Tibial artery (tissue), 4 donors: ENCODE data around the gene APLP2.

ENCODE experiments used
- DNase-seq, 2 donors: peaks; one replicate each; pipeline ENCODE4 v3.0.0-alpha.2; 2019
- H3K27ac ChIP-seq, 2 donors: fragments of 200-600 bp; sonication (generic) in 1 of 2; 1 replicate in 1 of 2; 2 replicates in 1 of 2; pipeline ENCODE4 v1.5.1; 2018 to 2019; ENCODE audit warnings: mild to moderate bottlenecking in 1 of 2
- H3K27me3 ChIP-seq, 2 donors: fragments of 200-600 bp; sonication (generic) in 1 of 2; one replicate each; pipeline versions ENCODE4 v1.5.1 to v1.6.0; 2016 to 2019
- H3K36me3 ChIP-seq, 3 donors: fragments of 200-600 bp; sonication (generic) in 2 of 3; one replicate each; pipeline ENCODE4 v1.5.1; 2016 to 2019; ENCODE audit warnings: mild to moderate bottlenecking in 2 of 3
- H3K4me1 ChIP-seq, 4 donors: fragments of 200-600 bp; sonication (generic) in 2 of 4; 1 replicate in 3 of 4; 2 replicates in 1 of 4; pipeline ENCODE4 v1.5.1; 2016 to 2019
- H3K4me3 ChIP-seq, 2 donors: fragments of 200-600 bp; sonication (generic) in 1 of 2; 1 replicate in 1 of 2; 2 replicates in 1 of 2; pipeline ENCODE4 v1.5.1; 2018 to 2019; ENCODE audit warnings: mild to moderate bottlenecking in 2 of 2
- H3K9me3 ChIP-seq, 3 donors: fragments of 200-600 bp; sonication (generic) in 1 of 3; one replicate each; pipeline ENCODE4 v1.5.1; 2016 to 2019
- CTCF ChIP-seq, 2 experiments: fragments of 200-600 bp in 1 of 2; fragments of 450-650 bp in 1 of 2; IDR thresholded peaks; one replicate each; pipeline ENCODE4 v1.5.1; 2017 to 2019; ENCODE audit warnings: antibody characterized with exemption in 2 of 2, mild to moderate bottlenecking in 1 of 2, moderate library complexity in 1 of 2
- intact Hi-C: fragments of 100-400 bp; cut with DNase I; formaldehyde crosslinking; loops from one replicate; pipeline ENCODE4 v1.15.0; 2023; ENCODE audit warnings: low total_unique reads

APLP2 gene

GRCh38 chr11:130085671-130086290 is 16.1 kb downstream of the APLP2 start:
- TF ChIP-seq CTCF (IDR thresholded peaks at IDR 0.05) = no peak
- H3K27me3 ChIP-seq = no peaks in the 10 kb centered on the region
- H3K4me3 ChIP-seq = no peak overlapping the region
- no peaks in the 10 kb centered on the region for H3K9me3 ChIP-seq
- H3K27ac ChIP-seq = no peak overlapping the region
- peaks cover 0 to 20% (median 7%) of the 10 kb centered on the region in 4 donors for H3K4me1 ChIP-seq
- H3K36me3 ChIP-seq = no peaks in the 10 kb centered on the region
- DNase-seq = no peak
- intact Hi-C loops = no loop called here

- no peaks in the 10 kb centered on the region for H3K27me3 ChIP-seq
- peaks cover 0 to 20% (median 7%) of the 10 kb centered on the region in 4 donors for H3K4me1 ChIP-seq
Measured at GRCh38 chr11:130086669-130087068, 17.0 kb downstream of the APLP2 start.

GRCh38 chr11:130087294-130087926 is 17.7 kb downstream of the APLP2 start:
- H3K36me3 ChIP-seq = no peaks in the 10 kb centered on the region
- H3K27ac ChIP-seq = no peak overlapping the region
- no peak overlapping the region for H3K4me3 ChIP-seq
- peaks cover 0 to 20% (median 7%) of the 10 kb centered on the region in 4 donors for H3K4me1 ChIP-seq
- intact Hi-C loops = no loop called here
- H3K9me3 ChIP-seq = no peaks in the 10 kb centered on the region
- no peaks in the 10 kb centered on the region for H3K27me3 ChIP-seq
- DNase-seq = no peak
- no peak for TF ChIP-seq CTCF (IDR thresholded peaks at IDR 0.05)

More at GRCh38 chr11:130086669-130087068, 17.0 kb downstream of the APLP2 start:
- H3K36me3 ChIP-seq = no peaks in the 10 kb centered on the region
- TF ChIP-seq CTCF (IDR thresholded peaks at IDR 0.05) = no peak
- no peak for DNase-seq
- H3K4me3 ChIP-seq = no peak overlapping the region
- no peak overlapping the region for H3K27ac ChIP-seq
- intact Hi-C loops = no loop called here
- H3K9me3 ChIP-seq = no peaks in the 10 kb centered on the region

- no peak for DNase-seq
- no peak overlapping the region for H3K27ac ChIP-seq
- H3K4me3 ChIP-seq = no peak overlapping the region
- no peak for TF ChIP-seq CTCF (IDR thresholded peaks at IDR 0.05)
- intact Hi-C loops = no loop called here
- peaks cover 0 to 20% (median 7%) of the 10 kb centered on the region in 4 donors for H3K4me1 ChIP-seq
- no peaks in the 10 kb centered on the region for H3K36me3 ChIP-seq
- H3K27me3 ChIP-seq = no peaks in the 10 kb centered on the region
- H3K9me3 ChIP-seq = no peaks in the 10 kb centered on the region
Measured at GRCh38 chr11:130088217-130088616, 18.5 kb downstream of the APLP2 start.

GRCh38 chr11:130088919-130089673 is 19.4 kb downstream of the APLP2 start:
- no peak for TF ChIP-seq CTCF (IDR thresholded peaks at IDR 0.05)
- Histone ChIP-seq H3K4me3 (no peak overlapping the region), H3K9me3 (no peaks in the 10 kb centered on the region), H3K27me3 (no peaks in the 10 kb centered on the region), H3K4me1 (peaks cover 0 to 20% (median 7%) of the 10 kb centered on the region in 4 donors), H3K36me3 (no peaks in the 10 kb centered on the region), H3K27ac (no peak overlapping the region)
- no peak for DNase-seq
- intact Hi-C loops = no loop called here
